Hindlimb muscle (tissue), 1 donor: ENCODE measurements around the gene DYSF. TPM values are rescaled to one million over a fixed set of nuclear protein-coding genes. Genes with fewer than 3 reads are reported as not detected.

Experiments used
- DNase-seq: peaks from one replicate; pipeline ENCODE4 v3.0.0-alpha.2; 2013
- polyA plus RNA-seq: library from polyadenylated mRNA; unstranded; fragments of 120-200 nt; gene quantifications from one replicate; pipeline ENCODE4 v1.2.1, GENCODE V29; 2013; ENCODE audit not compliant: insufficient read length

DYSF gene
- polyA plus RNA-seq, 1 donor = 185 TPM

DNA sequence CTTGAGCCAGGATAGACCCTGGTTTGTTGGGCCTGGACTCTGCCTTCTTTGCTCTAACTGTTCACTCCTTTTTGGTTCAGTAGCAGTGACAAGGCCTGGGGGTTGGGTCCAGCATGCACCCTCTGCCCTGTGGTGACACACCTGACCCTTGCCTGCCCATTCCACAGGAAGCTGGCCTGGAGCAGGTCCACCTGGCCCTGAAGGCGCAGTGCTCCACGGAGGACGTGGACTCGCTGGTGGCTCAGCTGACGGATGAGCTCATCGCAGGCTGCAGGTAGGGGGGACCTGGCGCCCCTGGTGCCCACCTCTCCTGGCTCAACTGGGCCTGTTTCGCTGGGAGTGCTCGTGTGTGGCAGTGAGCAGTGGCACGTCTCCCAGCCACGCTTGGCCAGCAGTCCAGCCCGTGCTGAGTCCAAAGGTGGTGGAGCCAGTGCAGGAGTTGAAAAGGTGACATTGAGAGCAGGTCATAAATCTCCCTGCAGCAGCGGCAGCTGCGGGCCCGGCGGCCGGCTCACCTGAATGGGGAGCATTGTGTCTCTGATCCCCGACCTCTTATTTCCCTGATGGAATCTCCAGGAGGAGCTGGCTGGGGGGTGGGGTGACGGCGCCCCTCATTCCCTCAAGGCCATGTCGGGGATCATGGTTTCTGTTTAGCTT, 102.6 kb downstream of the DYSF start:
- DNase-seq = no peak

DNA sequence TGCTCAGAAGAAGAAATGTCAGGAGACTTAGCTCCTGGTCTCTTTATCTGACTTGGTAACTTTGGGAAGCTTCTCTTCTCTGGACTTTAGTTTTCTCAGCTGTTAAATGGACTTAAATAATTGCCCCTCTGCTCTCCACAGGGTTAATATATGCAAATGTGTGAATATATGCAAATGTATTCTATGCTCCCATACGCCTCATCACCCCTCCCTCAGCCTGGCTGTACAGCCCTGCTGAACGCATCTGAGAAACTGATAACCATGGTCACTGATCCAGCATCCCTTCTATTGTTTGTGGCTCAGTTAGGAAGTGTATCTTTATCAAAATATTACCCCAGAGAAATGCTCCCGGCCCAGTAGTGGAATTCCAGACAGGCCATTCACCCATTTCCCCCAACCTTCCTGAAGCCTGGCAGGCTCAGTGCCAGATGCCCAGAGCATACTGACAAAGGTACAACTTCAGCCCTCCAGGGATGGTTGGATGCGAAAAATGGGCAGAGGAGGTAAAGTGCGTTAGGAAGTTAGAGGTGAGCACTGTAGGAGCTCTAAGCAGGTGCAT, 103.4 kb downstream of the DYSF start:
- no peak for DNase-seq

DNA sequence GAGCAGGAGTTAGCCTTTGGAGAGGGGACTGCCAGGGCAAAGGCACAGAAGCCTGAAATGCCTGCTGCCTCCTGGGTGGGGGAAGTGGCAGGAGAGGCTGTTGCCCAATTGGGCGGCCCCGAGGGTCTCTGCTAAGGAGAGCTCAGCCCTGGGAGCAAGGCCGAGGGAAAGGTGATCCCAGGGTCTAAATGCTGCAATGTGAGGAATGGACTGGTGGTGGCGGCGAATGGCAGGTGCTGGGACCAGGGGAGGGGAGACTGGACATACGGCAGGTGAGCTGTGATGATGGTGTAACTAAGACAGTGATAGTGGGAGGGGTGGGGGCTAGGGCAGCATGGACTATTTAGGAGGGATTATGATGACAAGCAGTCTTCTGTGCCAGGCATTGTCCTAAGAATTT, 104.0 kb downstream of the DYSF start:
- no peak for DNase-seq

DNA sequence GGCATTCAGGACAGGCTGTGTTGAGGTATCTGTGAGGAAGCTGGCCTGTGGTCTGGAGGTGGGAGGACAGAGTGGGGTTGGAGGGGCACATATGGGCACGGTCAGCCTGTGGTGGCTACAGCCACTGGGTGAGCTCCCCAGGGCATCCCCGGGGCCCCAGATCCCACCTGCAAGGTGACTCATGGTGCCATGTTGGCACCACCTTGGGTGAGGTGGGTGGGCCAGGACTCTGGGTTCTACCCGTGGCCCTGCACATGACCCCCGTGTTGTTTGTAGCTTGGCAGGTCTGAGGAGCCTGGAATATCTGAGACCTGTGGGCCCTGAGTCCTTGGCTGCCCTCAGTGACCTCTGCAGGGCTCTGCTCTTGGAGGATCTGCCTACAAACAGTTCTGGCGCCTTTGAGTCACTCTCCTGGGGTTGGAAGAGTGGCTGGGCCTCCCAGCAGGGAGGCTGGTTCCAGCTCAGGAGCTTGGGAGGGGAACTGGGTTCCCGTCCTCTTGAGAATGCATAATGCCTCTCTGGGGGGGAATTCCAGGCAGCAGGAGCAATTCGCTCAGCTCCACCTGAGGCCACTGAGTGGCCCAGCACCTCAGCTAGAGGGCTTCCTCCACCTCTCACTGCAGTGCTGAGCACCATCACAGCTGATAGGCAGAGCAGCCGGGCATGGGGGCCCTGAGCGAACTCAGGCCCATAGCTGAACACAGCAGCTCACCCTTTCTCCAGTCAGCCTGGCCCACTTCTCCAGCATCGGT, 105.1 kb downstream of the DYSF start:
- DNase-seq = no peak

DNA sequence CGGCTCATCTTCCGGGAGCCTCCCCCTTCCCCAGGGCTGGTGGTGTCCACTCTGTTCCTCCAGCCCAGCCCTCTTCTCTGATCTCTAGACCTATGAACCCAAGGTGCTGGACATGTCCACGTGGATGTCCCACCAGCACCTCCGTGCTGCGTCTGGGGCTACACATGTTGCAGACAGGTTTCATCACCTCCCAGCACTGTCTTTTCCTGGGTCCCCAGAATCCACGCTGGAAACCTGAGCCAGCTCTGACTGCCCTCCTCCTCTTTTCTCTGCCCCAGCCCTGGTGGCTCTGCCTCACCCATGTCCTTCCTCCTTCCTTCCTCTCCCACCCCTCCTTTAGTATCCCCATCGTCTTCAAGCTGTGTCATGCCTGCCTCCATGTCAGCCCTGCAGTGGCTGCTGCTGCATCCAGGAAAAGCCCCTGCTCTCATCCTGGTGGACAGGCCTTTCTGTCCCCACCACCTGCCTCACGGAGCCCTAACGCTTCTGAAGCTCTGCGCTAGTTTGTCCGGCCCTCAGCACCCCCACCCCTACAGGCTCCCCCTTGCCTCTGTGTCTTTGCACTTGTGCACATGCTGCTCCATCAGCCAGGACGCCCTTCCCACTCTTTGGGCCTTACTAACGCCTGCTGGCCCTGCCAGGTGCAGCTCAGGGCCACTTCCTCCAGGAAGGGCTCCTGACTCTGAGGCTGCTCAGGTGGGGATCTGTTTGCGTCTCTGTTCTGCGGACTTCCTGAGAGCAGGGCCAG, 105.9 kb downstream of the DYSF start:
- no peak for DNase-seq

DNA sequence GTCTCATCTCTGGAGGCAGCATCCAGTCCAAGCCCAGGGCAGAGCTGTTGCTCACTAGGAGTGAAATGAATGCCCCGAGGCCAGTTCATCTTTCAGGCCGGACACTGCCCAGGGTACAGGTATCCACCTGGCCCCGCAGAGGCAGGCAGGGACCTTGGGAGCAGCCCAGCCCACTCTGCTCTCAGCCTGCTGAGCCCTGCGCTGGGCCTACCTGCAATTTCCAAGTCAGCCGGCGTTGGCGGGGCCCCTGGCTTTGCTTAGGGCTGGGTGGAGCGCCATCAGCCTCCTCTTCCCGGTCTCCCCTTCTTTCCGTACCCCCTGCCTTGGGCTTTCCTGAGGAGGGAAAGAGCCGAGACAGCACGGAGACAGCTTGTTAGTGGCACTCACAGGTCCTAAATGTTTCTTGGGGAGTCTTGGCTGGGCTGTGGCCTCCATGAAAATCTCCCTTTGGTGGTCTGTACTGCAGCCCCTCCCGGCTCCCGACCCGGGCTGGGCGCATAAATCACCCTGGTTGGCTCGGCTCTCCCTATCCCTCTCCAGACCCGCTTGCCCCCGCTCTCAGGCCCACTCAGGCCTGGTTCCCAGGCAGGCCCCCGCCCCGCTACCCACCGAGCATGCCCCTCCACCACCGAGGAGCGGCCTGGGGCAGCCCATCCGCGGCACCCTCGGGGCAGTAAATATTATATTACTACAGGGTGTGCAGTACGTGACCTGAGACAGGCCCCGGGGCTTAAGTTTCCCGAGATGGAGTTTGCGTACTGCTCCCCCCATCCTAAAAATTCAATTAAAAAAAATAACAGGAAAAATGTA, 106.7 kb downstream of the DYSF start:
- no peak for DNase-seq

DNA sequence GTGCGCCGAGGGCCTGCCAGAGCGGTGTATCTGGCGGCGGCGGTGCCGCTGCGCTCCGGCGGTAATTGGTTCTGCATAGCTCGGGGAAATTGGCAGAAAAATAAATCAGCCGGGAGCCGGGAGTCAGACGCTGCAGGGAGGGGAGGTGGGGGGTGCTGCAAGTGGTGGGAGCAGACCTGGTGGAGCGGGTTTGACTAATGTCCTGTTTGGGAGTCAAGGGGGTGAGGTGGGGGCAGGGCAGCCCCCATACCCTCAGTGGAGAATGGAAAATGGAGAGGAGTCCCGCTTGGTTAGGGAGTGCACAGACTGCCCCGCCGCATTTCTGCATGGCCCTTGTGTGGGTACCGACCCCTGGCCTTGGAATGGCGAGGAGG, 107.3 kb downstream of the DYSF start:
- DNase-seq = no peak

DNA sequence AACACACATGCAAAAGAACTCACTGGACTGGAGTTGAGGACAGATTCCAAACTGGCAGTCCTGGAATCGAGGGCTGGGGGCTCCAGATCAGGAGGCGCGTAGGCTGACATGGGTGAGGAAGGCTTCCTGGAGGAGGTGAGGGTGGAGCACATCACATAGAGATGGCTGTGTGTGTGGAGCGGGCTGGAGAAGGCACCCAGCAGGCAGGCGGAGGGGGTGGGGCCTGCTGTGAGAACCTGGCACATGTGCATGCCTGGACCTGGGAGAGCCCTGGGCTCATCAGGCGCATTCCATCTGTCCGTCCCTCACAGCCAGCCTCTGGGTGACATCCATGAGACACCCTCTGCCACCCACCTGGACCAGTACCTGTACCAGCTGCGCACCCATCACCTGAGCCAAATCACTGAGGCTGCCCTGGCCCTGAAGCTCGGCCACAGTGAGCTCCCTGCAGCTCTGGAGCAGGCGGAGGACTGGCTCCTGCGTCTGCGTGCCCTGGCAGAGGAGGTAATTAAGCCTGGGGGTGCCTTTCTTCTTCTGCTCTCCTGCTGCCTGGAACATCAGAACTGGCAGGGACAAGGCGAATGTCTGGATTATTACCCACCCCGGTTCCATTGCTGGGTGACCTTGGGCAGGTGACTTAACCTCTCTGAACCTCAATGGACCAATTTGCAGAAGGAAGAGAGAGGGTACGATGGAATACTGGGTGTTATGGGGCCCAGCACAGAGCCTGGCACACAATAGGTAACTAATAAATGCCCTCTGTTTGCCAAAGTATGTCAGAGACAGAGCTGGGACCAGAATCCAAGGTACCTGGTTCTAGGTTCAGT, 108.3 kb downstream of the DYSF start:
- DNase-seq = no peak

DNA sequence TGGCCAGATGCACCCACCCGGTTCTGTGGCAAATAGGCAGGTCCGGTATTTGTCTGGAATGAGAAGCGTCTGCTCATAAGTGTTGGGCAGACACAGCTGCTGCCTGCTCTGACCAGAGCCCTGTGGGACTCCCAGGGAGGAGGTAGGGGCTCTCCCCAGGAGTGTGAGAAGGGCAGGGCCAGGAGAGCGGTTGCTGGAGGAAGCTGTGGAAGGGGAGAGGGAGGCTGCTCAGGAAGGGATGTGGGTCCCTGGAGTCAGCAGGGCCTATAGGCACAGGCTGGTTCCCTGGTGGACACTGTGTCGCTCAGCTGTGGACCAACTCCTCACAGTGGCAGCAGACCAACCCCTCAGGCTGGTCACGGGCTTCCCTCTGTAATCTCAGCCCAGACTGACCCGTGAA, 109.2 kb downstream of the DYSF start:
- no peak for DNase-seq

DNA sequence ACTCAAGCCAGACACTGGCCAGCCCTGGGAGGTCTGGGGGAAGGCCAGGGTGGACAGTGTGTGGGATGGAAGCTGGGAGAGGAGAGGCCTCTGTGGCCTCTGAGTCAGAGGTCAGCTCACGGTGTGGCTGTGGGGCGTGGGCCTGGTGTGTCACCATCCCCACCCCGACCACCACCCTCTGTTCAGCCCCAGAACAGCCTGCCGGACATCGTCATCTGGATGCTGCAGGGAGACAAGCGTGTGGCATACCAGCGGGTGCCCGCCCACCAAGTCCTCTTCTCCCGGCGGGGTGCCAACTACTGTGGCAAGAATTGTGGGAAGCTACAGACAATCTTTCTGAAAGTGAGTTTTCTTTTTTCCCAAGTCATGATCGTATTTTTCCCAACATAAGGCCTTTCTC, 110.5 kb downstream of the DYSF start:
- no peak for DNase-seq

DNA sequence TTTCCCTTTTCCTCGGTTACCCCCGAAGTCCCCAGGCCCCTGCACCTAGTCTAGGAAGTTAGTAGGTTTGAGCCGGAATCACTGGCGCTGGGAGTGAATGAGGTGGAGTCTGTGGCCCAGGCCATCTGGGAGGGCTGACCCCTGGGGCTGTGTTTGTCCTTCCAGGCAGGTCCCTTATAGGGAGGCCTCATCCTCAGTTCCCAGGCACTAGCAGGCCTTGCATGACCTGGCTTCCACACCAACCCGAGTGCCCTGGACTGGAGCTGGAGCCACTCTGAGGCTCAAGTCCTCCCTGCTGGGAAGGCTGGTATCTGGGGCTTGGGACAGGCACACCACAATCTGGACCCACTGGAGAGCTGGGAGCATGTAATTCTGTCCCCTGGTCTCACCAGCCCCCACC, 111.0 kb downstream of the DYSF start:
- no peak for DNase-seq

DNA sequence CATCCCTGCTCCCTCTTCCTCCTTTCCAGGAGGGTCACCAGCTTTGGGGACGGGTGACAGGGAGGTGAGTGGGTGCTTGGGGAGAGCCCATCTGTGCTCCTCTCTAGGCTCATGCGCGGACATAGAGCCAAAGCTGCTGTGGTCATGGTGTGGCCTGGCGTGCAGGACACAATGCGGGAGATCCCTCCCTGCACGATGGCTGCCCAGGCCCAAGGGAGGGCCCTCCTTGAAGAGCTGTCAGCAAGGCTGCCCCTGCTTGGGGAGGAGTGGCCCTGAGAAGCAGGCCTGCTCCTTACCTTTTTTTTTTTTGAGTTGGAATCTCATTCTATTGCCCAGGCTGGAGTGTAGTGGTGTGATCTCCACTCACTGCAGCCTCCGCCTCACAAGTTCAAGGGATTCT, 111.4 kb downstream of the DYSF start:
- DNase-seq = no peak

DNA sequence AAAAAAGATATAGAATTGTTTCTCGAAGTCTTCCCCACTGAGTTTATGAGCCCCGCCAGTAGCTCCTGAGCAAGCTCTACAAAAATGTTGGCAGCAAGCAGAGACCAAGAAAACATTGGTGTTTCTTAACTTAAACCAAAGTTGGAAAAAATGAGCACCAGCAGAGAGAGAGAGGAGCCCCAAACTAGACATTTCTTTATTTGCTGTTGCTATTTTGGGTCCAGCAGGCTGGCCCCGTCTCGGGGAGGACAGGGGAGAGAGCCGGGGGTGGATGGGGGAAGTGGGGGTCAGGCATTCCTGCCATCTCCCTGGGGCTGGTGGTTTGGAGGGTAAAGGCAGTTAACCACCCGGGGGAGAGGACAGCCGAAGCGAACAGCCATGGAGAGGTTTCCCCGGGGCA, 113.0 kb downstream of the DYSF start:
- DNase-seq = no peak

DNA sequence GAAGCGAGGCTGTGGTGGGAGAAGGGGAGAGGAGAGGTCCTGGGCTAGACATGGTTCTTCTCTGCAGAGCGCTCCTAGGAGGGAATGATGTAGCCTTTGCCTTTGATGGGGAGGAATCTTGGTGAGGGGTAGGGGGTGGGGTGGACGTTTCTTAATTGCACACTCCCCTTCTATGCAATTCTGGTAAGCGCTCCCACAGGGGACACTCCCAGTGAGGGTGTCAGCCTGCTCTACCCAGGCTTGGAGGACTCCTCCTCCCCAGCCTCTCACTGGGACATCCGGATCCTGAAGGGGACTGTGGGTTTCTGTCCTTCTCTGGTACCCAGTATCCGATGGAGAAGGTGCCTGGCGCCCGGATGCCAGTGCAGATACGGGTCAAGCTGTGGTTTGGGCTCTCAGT, 114.3 kb downstream of the DYSF start:
- no peak for DNase-seq

DNA sequence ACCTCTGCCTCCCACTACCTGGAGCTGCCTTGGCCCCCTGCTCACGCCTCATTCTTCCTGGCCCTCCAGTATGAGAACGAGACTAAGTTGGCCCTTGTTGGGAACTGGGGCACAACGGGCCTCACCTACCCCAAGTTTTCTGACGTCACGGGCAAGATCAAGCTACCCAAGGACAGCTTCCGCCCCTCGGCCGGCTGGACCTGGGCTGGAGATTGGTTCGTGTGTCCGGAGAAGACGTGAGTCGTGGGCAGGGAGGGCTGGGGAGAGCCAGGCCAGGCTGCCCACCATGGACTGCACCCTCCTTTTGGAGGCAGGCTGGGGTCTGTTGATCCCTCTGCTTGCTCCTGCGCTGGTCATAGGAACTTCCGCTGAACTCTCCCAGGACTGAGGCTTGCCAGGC, 114.7 kb downstream of the DYSF start:
- DNase-seq = no peak

DNA sequence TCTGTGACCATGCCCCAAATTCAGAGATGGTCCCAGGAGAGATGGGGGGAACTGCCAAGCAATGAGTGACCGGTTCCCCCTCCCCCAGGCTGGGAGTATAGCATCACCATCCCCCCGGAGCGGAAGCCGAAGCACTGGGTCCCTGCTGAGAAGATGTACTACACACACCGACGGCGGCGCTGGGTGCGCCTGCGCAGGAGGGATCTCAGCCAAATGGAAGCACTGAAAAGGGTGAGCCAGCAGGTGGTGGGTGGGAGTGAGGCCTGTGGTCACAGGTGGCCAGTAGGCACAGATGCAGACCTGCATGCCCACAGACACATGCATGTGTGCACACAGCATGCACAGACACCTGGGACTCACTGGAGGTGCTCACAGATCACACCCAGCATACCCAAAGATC, 117.2 kb downstream of the DYSF start:
- no peak for DNase-seq

DNA sequence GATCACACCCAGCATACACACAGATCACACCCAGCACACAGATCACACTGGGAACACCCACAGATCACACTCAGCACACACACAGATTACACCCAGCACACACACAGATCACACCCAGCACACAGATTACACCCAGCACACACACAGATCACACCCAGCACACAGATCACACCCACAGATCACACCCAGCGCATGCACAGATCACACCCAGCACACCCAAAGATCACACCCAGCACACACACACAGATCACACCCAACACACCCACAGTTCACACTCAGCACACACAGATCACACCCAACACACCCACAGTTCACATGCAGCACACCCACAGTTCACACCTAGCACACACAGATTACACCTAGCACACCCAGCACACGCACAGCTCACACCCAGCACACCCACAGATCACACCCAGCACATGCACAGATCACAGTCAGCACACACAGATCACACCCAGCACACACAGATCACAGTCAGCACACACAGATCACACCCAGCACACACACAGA, 117.6 kb downstream of the DYSF start:
- DNase-seq = no peak

DNA sequence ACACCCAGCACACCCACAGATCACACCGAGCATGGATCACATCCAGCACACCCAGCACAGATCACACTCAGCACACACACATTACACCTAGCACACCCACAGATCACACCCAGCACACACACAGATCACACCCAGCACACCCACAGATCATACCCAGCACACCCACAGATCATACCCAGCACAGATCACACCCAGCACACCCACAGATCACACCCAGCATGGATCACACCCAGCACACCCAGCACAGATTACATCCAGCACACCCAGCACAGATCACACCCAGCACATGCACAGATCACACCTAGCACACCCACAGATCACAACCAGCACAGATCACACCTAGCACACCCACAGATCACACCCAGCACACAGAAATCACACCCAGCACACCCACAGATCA, 118.6 kb downstream of the DYSF start:
- DNase-seq = no peak

DNA sequence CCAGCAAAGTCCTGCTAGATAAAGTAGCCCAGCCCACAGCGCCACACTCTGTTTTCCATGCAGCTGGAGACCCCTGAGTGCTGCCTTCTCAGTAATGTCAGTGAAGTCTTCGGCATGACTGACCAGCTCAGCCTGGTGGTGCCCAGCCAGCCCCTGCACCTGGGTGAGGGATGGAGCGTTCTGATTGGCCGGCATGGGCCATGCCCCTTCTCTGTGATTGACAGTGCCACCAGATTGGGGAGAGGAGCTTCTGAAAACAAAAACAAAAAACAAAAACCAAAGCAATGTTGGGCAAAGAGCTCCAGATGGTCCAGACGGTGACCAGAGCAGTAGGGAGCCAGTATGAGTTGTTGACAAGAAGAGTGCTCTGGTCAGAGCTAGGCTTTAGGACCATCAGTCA, 122.6 kb downstream of the DYSF start:
- no peak for DNase-seq

DNA sequence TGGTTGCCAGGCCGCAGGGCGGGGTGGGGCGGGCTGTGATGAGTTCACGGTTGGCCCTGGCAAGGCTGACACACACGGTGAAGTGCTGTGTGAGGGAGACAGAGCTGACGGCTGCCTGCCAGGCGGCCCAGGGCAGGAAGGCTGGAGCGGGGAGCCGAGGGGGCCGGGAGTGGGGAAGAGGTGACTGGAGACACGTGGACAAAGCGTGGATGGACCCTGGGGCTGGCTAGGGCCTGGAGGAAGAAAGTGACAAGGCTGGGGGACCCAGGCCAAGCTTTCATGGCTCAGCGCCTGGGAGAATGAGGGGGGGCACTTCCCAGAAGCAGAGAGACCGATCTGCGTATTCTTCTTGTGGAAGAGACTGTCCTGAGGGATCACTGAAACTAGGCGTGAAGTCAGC, 123.2 kb downstream of the DYSF start:
- peak; percentile 72 for DNase-seq

DNA sequence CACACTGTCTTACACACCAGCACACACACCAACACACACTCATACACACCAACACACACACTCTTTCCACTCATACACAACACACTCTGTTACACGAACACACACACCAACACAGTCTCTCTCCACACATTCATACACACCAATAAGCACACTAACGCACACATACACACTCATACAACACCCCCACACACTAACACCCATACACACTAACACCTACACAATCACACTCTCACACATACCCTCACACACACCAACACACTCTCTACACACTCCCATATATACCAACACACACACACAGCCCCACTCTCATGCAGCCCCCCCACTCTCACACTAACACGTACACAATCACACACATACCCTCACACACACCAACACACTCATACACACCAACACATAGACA, 123.8 kb downstream of the DYSF start:
- DNase-seq = no peak
